ENCODE measurements around the gene MYO1F. TPM values are rescaled to one million over a fixed set of nuclear protein-coding genes. Genes with fewer than 3 reads are reported as not detected.
A peak's percentile ranks its signal among the peaks of the same experiment; 100 is the strongest.
"Not testable (repeated sequence)": the region's sequence is repeated elsewhere in the genome, so short reads cannot be mapped to it uniquely, and the experiment has no call there.

MYO1F gene
- total RNA-seq, 2 donors from 2014 or later: 23.3 to 54.1 TPM

DNA sequence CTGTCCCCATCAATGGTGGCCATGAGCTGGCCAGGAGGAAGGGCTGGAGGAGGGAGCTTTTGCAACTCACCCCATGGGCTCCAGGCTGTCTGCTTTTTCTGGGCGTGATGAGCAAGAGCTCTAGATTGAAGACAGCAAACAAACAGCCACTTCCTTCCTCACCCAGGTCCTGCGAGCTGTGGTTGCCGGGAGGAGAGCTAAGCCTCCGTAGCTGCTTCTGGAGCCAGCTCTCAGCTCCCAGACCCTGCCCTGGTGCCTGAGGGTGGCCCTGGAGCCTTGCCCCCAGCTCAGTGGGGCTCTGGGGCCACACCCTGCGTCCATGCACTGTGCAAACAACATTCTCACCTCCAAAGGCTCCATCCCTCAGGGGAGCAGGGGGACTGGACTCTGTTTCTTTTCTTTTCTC, 6.2 kb downstream of the MYO1F start:
- Mint-ChIP-seq H3K4me1 (ENCODE audit: low read depth) (peaks cover 65% of the 10 kb centered on the region), H3K4me3 (peak overlapping the region; percentile 71 to 76), H3K27ac (peak overlapping the region; percentile 87), H3K27me3 (ENCODE audit: low read depth) (no peaks in the 10 kb centered on the region), H3K9me3 (no peaks in the 10 kb centered on the region), H3K36me3 (ENCODE audit: insufficient read depth in 2 of 2) (peaks cover 0 to 1% of the 10 kb centered on the region in 2 donors)
- ATAC-seq (replicated peaks in 1 of 2): peak; percentile 37 to 51
- DNase-seq: peak; percentile 55 to 62

DNA sequence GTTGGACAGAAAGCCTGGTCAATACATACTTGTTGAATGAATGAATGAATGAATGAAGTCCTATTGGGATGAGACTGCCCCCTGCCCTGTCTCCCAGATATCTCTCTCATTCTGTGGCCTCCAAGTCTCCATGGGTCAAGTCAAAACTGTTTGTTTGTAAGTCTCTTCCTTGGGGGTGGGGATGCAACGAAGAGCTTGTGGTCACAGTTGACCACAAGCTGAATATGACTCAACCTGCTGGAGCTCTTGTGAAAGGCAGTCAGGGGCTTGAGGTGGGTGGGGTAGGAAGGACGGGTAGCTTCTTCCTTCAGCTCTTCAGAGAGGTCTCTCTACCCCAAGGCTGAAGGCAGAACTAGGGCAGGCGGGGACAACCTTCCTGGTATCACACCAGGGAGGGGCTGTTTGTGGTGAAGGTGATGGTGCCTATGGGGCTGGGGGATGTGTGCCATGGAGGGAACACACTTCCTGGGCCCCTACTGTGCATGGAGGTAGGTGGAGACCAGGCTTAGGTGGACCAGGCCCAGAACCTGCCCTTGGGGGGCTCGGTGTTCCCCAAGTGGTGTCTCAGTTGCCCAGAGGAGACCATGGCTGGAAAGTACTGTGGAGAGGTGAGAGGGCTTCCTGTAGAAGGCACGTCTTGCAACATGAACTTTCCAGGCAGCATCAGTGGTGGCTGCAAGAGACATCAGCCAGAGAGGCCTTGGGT, 8.0 kb downstream of the MYO1F start:
- Mint-ChIP-seq H3K27me3 (ENCODE audit: low read depth) (no peaks in the 10 kb centered on the region), H3K27ac (peak overlapping the region; percentile 56), H3K4me1 (ENCODE audit: low read depth) (peaks cover 56% of the 10 kb centered on the region), H3K9me3 (no peaks in the 10 kb centered on the region), H3K4me3 (peak overlapping the region; percentile 79 to 80), H3K36me3 (ENCODE audit: insufficient read depth in 2 of 2) (peaks cover 0 to 1% of the 10 kb centered on the region in 2 donors)
- ATAC-seq (replicated peaks in 1 of 2): peak; percentile 89 to 93
- peak; percentile 78 to 80 for DNase-seq

DNA sequence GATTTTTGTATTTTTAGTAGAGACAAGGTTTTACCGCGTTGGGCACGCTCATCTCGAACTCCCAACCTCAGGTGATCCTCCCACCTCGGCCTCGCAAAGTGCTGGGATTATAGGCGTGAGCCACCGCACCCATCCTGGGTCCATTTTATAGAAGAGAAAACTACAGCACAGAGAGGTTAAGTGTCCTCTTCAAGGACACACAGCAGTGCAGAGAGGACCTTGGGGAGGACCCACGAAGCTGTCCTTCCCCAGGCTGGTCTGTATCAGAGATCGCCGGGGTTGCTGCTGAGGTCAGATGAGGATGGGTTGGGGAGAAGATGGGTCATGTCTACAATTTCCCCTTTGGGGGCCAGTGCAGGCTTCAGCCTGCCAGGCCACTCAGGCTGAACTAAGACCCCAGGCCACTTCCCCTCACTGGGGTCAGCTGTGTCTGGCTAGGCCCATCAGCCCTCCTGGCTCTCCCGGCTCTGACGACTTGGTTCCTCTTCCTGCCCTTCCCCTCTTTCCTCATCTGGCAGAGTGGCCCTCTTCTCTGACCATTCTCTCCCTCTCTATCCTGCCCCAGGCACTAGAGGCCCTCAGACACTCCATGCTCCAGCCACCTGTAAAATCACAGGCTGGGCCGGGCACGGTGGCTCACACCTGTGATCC, 9.6 kb downstream of the MYO1F start:
- H3K27ac Mint-ChIP-seq: peak overlapping the region; percentile 72
- DNase-seq: no peak
- peaks cover 48% of the 10 kb centered on the region for H3K4me1 Mint-ChIP-seq (ENCODE audit: low read depth)
- H3K9me3 Mint-ChIP-seq: no peaks in the 10 kb centered on the region
- H3K36me3 Mint-ChIP-seq (ENCODE audit: insufficient read depth in 2 of 2): no peaks in the 10 kb centered on the region
- H3K4me3 Mint-ChIP-seq: no peak overlapping the region
- H3K27me3 Mint-ChIP-seq (ENCODE audit: low read depth): no peaks in the 10 kb centered on the region
- no peak for ATAC-seq (replicated peaks in 1 of 2)

DNA sequence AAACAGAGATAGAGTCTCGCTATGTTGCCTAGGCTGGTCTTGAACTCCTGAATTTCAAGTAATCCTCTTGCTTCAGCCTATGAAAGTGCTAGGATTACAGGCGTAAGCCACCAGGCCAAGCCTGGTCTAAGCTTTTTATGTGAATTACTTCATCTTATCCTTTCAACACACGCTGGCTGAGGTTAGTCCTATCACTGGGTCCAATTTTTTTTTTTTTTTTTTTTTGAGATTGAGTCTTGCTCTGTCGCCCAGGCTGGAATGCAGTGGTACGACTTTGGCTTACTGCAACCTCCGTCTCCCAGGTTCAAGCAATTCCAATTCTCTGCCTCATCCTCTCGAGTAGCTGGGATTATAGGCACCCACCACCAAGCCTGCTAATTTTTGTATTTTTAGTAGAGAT, 10.4 kb downstream of the MYO1F start:
- H3K36me3 Mint-ChIP-seq (ENCODE audit: insufficient read depth in 2 of 2): no peaks in the 10 kb centered on the region
- no peak for DNase-seq
- no peak overlapping the region for H3K4me3 Mint-ChIP-seq
- no peak overlapping the region for H3K27ac Mint-ChIP-seq
- H3K27me3 Mint-ChIP-seq (ENCODE audit: low read depth): no peaks in the 10 kb centered on the region
- H3K4me1 Mint-ChIP-seq (ENCODE audit: low read depth): peaks cover 48% of the 10 kb centered on the region
- no peak for ATAC-seq (replicated peaks in 1 of 2)
- no peaks in the 10 kb centered on the region for H3K9me3 Mint-ChIP-seq

DNA sequence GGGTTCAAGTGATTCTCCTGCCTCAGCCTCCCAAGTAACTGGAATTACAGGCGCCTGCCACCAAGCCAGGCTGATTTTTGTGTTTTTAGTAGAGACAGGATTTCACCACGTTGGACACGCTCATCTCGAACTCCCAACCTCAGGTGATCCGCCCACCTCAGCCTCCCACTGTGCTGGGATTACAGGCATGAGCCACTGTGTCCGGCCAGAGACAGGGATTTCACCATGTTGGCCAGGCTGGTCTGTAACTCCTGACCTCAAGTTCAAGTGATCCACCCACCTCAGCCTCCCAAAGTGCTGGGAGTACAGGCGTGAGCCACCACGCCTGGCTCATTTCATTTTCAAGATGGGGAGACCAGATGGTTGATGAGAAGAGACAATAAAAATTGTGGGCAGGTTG, 12.4 kb downstream of the MYO1F start:
- H3K4me1 Mint-ChIP-seq (ENCODE audit: low read depth): peaks cover 30% of the 10 kb centered on the region
- not testable (repeated sequence) for DNase-seq; H3K27me3 Mint-ChIP-seq (ENCODE audit: low read depth); H3K36me3 Mint-ChIP-seq (ENCODE audit: insufficient read depth in 2 of 2); H3K9me3 Mint-ChIP-seq; ATAC-seq (replicated peaks in 1 of 2); H3K4me3 Mint-ChIP-seq; H3K27ac Mint-ChIP-seq

DNA sequence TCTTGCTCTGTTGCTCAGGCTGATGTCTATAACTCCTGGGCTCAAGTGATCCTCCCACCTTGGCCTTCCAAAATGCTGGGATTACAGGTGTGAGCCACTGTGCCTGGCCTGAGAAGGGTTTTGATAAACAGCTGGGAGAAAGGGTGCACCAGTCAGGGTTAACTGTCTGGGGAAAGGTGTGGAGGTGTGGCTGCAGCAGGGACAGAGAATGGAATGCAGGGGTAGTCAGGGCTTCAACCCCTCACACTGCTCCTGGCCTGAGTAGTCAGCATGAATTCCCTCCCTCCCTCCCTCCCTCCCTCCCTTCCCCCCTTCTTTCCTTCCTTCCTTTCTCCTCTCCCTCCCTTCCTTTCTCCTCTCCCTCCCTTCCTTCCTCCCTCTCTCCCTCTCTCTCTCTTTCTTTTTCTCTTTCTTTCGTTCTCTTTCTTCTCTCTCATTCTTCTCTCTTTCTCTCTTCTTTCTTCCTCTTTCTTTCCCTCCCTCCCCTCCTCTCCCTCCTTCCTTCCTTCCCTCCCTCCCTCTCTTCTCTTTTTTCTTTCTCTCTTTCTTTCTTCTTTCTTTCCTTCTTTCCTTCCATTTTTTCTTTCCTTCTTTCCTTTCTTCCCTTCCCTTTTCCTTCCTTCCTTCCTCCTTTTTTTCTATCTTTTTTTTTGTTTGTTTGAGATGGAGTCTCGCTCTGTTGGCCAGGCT, 16.0 kb downstream of the MYO1F start:
- DNase-seq: no peak
- H3K4me3 Mint-ChIP-seq: no peak overlapping the region
- no peaks in the 10 kb centered on the region for H3K9me3 Mint-ChIP-seq
- ATAC-seq (replicated peaks in 1 of 2): no peak
- H3K27me3 Mint-ChIP-seq (ENCODE audit: low read depth): no peaks in the 10 kb centered on the region
- H3K27ac Mint-ChIP-seq: peak overlapping the region; percentile 82
- H3K4me1 Mint-ChIP-seq (ENCODE audit: low read depth): peaks cover 17% of the 10 kb centered on the region
- H3K36me3 Mint-ChIP-seq (ENCODE audit: insufficient read depth in 2 of 2): no peaks in the 10 kb centered on the region

DNA sequence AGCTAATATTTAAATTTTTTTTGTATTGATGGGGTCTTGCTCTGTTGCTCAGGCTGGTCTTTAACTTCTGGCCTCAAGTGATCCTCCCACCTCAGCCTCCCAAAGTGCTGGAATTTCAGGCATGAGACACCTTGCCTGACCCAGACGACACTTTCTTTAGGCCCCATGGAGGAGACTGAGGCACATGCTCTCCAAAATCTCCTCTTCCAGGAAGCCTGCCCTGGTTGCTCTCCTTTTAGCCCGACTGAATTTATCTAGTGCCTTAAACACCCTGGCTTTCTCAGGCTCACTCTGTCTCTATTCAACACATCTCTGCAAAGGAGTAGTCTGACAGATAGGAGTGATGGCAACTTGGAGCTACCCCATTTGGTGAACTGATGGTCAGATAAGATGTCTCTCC, 18.9 kb downstream of the MYO1F start:
- ATAC-seq (replicated peaks in 1 of 2): no peak
- Mint-ChIP-seq H3K4me1 (ENCODE audit: low read depth) (peaks cover 5% of the 10 kb centered on the region), H3K9me3 (no peaks in the 10 kb centered on the region), H3K4me3 (no peak overlapping the region), H3K36me3 (ENCODE audit: insufficient read depth in 2 of 2) (no peaks in the 10 kb centered on the region), H3K27me3 (ENCODE audit: low read depth) (no peaks in the 10 kb centered on the region), H3K27ac (peak overlapping the region; percentile 77)
- DNase-seq: no peak

DNA sequence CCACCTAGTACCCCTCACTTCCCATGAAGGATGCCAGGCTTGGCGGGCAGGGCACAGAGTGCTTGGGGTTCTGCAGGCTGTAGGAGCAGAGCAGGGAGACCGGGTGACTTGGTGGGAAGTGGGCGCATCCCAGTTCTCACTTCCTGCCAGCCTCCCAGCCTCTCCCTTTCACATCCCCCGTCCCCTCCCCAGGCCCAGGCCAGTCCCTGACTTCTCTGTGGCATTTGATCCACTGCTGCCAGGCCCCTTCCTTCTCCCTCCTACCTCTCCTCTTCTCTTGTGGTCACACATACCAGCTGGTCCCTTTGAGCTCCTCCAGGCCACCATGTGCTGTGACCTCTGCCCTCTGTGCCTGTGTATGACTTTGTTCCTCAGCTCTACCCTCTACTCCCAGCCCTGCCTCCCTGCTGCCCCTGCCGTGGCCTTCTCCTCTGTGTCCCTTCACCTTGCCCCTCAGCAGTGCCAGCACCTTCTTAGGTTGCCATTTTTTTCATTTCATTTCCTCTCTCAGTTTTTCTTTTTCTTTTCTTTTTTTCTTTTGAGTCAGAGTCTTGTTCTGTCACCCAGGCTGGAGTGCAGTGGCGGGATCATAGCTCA, 19.5 kb downstream of the MYO1F start:
- DNase-seq (no peak), ATAC-seq (replicated peaks in 1 of 2) (peak in 1 of 2 donors; percentile 38)
- Mint-ChIP-seq H3K27ac (peak overlapping the region; percentile 77), H3K9me3 (peaks cover 0 to 2% of the 10 kb centered on the region in 2 donors), H3K4me3 (peak overlapping the region in 1 of 2 donors; percentile 2), H3K4me1 (ENCODE audit: low read depth) (peaks cover 5% of the 10 kb centered on the region), H3K27me3 (ENCODE audit: low read depth) (no peaks in the 10 kb centered on the region), H3K36me3 (ENCODE audit: insufficient read depth in 2 of 2) (no peaks in the 10 kb centered on the region)

DNA sequence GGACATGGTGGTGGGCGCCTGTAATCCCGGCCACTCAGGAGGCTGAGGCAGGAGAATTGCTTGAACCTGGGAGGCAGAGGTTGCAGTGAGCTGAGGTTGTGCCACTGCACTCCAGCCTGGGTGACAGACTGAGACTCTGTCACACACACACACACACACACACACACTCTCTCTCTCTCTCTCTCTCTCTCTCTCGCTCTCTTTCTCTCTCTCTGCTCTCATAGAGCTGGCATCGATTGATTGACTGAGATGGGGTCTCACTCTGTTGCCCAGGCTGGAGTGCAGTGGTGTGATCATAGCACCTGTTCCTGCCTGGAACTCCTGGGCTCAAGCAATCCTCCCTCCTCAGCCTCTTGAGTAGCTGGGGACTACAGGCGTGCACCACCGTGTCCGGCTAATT, 23.5 kb downstream of the MYO1F start:
- not testable (repeated sequence) for H3K4me1 Mint-ChIP-seq (ENCODE audit: low read depth); H3K9me3 Mint-ChIP-seq; ATAC-seq (replicated peaks in 1 of 2); DNase-seq; H3K27me3 Mint-ChIP-seq (ENCODE audit: low read depth); H3K36me3 Mint-ChIP-seq (ENCODE audit: insufficient read depth in 2 of 2); H3K4me3 Mint-ChIP-seq; H3K27ac Mint-ChIP-seq

DNA sequence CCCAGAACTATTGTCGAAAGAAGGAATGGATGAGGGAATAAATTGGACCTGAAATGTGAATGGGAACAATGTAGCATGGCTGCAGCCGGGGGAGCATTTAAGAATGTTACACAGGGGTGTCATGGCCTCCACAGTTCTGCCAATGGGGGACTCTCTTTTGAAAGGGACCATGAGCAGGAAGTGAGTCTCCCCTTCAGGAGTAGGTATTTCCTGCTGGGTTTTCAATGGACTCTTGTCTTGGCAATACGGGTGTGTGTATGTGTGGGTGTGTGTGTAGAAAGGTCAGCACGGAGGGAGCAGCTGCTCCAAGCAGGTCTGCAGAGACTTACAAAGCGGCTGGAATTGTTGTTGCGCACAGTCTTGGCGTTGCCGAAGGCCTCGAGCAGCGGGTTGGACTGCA, 24.4 kb downstream of the MYO1F start:
- DNase-seq: no peak
- H3K4me1 Mint-ChIP-seq (ENCODE audit: low read depth): peaks cover 3% of the 10 kb centered on the region
- peaks cover 0 to 2% of the 10 kb centered on the region in 2 donors for H3K36me3 Mint-ChIP-seq (ENCODE audit: insufficient read depth in 2 of 2)
- H3K9me3 Mint-ChIP-seq: peaks cover 0 to 4% of the 10 kb centered on the region in 2 donors
- no peak overlapping the region for H3K27ac Mint-ChIP-seq
- no peak overlapping the region for H3K4me3 Mint-ChIP-seq
- H3K27me3 Mint-ChIP-seq (ENCODE audit: low read depth): no peaks in the 10 kb centered on the region
- peak in 1 of 2 donors; percentile 51 for ATAC-seq (replicated peaks in 1 of 2)

DNA sequence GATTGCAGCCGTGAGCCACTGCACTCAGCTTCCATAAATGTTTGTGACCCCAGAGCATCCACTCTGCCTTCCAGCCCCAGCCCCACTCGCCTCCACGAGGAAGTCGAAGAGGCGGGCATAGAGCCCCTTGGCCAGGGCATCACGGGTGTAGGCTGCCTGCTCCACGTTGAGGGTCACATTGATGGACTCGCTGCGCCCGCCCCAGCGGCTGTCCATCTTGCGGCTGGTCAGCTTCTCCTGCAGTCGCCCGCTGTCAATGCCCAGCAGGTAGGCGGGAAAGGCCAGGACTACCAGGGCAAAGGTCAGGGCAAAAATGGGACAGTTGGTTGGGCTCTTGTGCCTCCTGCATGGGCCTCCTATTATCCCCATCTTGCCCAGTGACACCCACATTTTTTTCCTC, 27.2 kb downstream of the MYO1F start:
- no peak for DNase-seq
- H3K4me3 Mint-ChIP-seq: no peak overlapping the region
- ATAC-seq (replicated peaks in 1 of 2): no peak
- peaks cover 0 to 4% of the 10 kb centered on the region in 2 donors for H3K9me3 Mint-ChIP-seq
- H3K27me3 Mint-ChIP-seq (ENCODE audit: low read depth): no peaks in the 10 kb centered on the region
- peaks cover 0 to 4% of the 10 kb centered on the region in 2 donors for H3K36me3 Mint-ChIP-seq (ENCODE audit: insufficient read depth in 2 of 2)
- no peak overlapping the region for H3K27ac Mint-ChIP-seq
- no peaks in the 10 kb centered on the region for H3K4me1 Mint-ChIP-seq (ENCODE audit: low read depth)

DNA sequence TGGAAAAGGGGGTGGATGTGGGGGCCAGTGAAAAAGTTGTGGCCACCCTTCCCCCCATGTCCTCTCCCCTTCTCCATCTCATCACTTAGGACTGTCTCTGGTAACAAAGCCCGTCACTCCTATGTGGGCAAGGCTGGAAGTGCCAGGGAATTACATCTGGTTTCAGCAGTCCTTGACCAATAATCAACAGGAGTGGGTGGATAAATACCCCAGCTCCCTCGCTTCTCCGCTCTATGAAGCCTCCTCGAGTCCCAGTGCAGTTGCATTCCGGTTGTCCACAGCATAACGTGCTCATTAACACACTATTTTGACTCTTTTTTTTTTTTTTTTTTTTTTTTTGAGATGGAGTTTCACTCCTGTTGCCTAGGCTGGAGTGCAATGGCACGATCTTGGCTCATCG, 31.5 kb downstream of the MYO1F start:
- DNase-seq: no peak
- Mint-ChIP-seq H3K36me3 (ENCODE audit: insufficient read depth in 2 of 2) (peaks cover 0 to 3% of the 10 kb centered on the region in 2 donors), H3K4me3 (no peak overlapping the region), H3K27me3 (ENCODE audit: low read depth) (no peaks in the 10 kb centered on the region), H3K27ac (no peak overlapping the region), H3K4me1 (ENCODE audit: low read depth) (no peaks in the 10 kb centered on the region), H3K9me3 (no peaks in the 10 kb centered on the region)
- no peak for ATAC-seq (replicated peaks in 1 of 2)

DNA sequence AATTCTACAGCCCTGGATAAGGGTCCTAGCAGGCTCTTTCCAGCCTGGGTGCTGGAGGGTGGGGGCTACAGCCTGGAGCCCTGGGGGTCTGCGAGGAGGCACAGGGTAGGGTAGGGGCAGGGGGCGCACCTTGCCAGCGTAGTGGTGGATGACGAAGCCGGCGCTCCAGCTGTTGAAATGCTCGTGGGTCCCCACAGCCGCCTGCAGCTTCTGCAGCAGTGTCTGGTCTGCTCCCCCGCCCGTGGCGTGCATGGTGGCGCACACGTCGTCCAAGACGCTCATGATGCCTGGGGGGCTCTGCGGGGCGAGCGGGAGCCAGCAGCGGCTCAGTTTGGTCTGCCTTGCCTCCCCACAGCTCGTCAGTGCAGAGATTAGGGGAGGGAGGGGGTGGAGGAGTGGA, 33.1 kb downstream of the MYO1F start:
- Mint-ChIP-seq H3K4me1 (ENCODE audit: low read depth) (no peaks in the 10 kb centered on the region), H3K9me3 (no peaks in the 10 kb centered on the region), H3K27ac (no peak overlapping the region), H3K36me3 (ENCODE audit: insufficient read depth in 2 of 2) (peaks cover 0 to 3% of the 10 kb centered on the region in 2 donors), H3K27me3 (ENCODE audit: low read depth) (no peaks in the 10 kb centered on the region), H3K4me3 (no peak overlapping the region)
- ATAC-seq (replicated peaks in 1 of 2): no peak
- no peak for DNase-seq
